Measurements from ENCODE around the gene STAT5A.
"Not testable (repeated sequence)": the region's sequence is repeated elsewhere in the genome, so short reads cannot be mapped to it uniquely, and the experiment has no call there.

STAT5A gene

GRCh38 chr17:42309986-42310786 is 21.9 kb downstream of the STAT5A start:
- FAIRE-seq, result no peak

- FAIRE-seq, result no peak
Measured at GRCh38 chr17:42310787-42311215, 22.5 kb downstream of the STAT5A start.

GRCh38 chr17:42311240-42312034 is 23.1 kb downstream of the STAT5A start:
- FAIRE-seq, result no peak

- FAIRE-seq, result no peak
Measured at GRCh38 chr17:42312035-42312284, 23.7 kb downstream of the STAT5A start.

- FAIRE-seq, result no peak
Measured at GRCh38 chr17:42312285-42313130, 24.2 kb downstream of the STAT5A start.

- FAIRE-seq, result no peak
Measured at GRCh38 chr17:42313389-42313772, 25.1 kb downstream of the STAT5A start.

- no peak for FAIRE-seq
Measured at GRCh38 chr17:42313773-42314566, 25.7 kb downstream of the STAT5A start.

GRCh38 chr17:42315402-42316156 is 27.3 kb downstream of the STAT5A start:
- no peak for FAIRE-seq

GRCh38 chr17:42316755-42317154 is 28.5 kb downstream of the STAT5A start:
- no peak for FAIRE-seq

GRCh38 chr17:42317266-42317845 is 29.1 kb downstream of the STAT5A start:
- no peak for FAIRE-seq

GRCh38 chr17:42317967-42318366 is 29.7 kb downstream of the STAT5A start:
- FAIRE-seq, result not testable (repeated sequence)

- FAIRE-seq, result no peak
Measured at GRCh38 chr17:42321555-42321954, 33.3 kb downstream of the STAT5A start.

- FAIRE-seq, result no peak
Measured at GRCh38 chr17:42322382-42323267, 34.3 kb downstream of the STAT5A start.

- FAIRE-seq, result no peak
Measured at GRCh38 chr17:42323268-42323773, 35.0 kb downstream of the STAT5A start.

GRCh38 chr17:42325026-42325425 is 36.7 kb downstream of the STAT5A start:
- no peak for FAIRE-seq

- FAIRE-seq, result peak; percentile 98
Measured at GRCh38 chr17:42329025-42329976, 41.0 kb downstream of the STAT5A start.

- no peak for FAIRE-seq
Measured at GRCh38 chr17:42333053-42333452, 44.8 kb downstream of the STAT5A start.

- no peak for FAIRE-seq
Measured at GRCh38 chr17:42334677-42335076, 46.4 kb downstream of the STAT5A start.

- no peak for FAIRE-seq
Measured at GRCh38 chr17:42337442-42337841, 49.1 kb downstream of the STAT5A start.
